Measurements from ENCODE around the gene EHD4. TPM values are rescaled to one million over a fixed set of nuclear protein-coding genes. Genes with fewer than 3 reads are reported as not detected.

EHD4 gene
- total RNA-seq, 1 experiment from 2014 or later = 20.2 TPM

DNA sequence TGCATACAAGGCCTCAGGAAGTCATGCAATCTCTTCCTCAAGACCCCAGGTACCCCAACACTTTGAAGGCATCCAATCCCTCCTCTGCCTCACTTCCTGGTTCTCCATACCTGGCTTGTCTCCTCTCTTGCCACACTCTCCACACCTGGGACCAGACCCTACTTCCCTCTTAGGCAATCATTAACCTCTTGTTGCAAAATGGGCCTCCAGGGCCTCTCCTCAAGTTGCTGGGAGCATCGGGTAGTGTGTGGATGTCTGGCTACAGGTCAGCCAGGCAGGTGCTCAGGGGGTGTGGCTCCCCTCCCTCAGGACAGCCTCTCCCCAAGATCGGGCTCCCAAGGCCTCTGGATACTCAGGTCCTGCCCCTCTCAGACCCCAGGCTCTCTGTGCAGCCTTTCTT is 39.9 kb upstream of the EHD4 start:
- intact Hi-C loops (cut with micrococcal nuclease; ENCODE audit: unreplicated experiment) = no loop called here
- no peaks in the 10 kb centered on the region for H3K36me3 Mint-ChIP-seq (ENCODE audit: insufficient read depth, unreplicated experiment)
- H3K9me3 Mint-ChIP-seq (ENCODE audit: low read depth, unreplicated experiment) = no peaks in the 10 kb centered on the region
- H3K4me3 Mint-ChIP-seq (ENCODE audit: low read depth, unreplicated experiment) = peak overlapping the region; percentile 21
- no TSS peak for BruUV-seq (replicated peaks)
- H3K27ac Mint-ChIP-seq (ENCODE audit: unreplicated experiment) = peak overlapping the region; percentile 14
- H3K27me3 Mint-ChIP-seq (ENCODE audit: unreplicated experiment) = peaks cover 25% of the 10 kb centered on the region
- CTCF ChIA-PET = no interaction called here
- peak; percentile 65 for DNase-seq
- H3K4me1 Mint-ChIP-seq (ENCODE audit: low read depth, unreplicated experiment) = peaks cover 9% of the 10 kb centered on the region
- no peak for TF ChIP-seq CTCF (IDR thresholded peaks at IDR 0.05; ENCODE audit: unreplicated experiment)

DNA sequence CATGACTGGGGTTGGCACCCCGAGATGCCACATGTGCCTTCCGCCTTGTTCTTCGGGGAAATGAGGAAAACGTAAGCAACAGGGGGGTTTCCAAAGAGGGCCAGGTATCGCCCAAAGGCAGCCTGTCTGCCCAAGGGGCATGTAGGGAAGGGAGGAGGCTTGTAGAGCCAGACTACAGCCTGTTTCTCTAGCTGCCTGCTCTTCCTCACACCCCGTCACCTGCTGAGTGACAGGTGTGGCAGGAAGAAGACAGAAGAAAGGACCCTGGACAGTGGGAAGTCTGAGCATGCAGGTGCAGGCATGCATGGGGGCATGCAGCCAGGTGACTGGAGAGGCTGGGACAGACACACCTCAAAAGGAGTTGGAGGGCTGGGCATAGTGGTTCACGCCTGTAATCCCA is 38.7 kb upstream of the EHD4 start:
- TF ChIP-seq CTCF (IDR thresholded peaks at IDR 0.05; ENCODE audit: unreplicated experiment) = no peak
- no peak for DNase-seq
- Mint-ChIP-seq H3K27ac (ENCODE audit: unreplicated experiment) (no peak overlapping the region), H3K4me1 (ENCODE audit: low read depth, unreplicated experiment) (peaks cover 9% of the 10 kb centered on the region), H3K36me3 (ENCODE audit: insufficient read depth, unreplicated experiment) (no peaks in the 10 kb centered on the region), H3K27me3 (ENCODE audit: unreplicated experiment) (peaks cover 27% of the 10 kb centered on the region), H3K9me3 (ENCODE audit: low read depth, unreplicated experiment) (no peaks in the 10 kb centered on the region), H3K4me3 (ENCODE audit: low read depth, unreplicated experiment) (no peak overlapping the region)
- CTCF ChIA-PET = no interaction called here
- BruUV-seq (replicated peaks) = no TSS peak
- intact Hi-C loops (cut with micrococcal nuclease; ENCODE audit: unreplicated experiment) = no loop called here

- no peak for DNase-seq
- no TSS peak for BruUV-seq (replicated peaks)
- no peak for TF ChIP-seq CTCF (IDR thresholded peaks at IDR 0.05; ENCODE audit: unreplicated experiment)
- H3K27me3 Mint-ChIP-seq (ENCODE audit: unreplicated experiment) = peaks cover 22% of the 10 kb centered on the region
- no peaks in the 10 kb centered on the region for H3K36me3 Mint-ChIP-seq (ENCODE audit: insufficient read depth, unreplicated experiment)
- H3K9me3 Mint-ChIP-seq (ENCODE audit: low read depth, unreplicated experiment) = no peaks in the 10 kb centered on the region
- intact Hi-C loops (cut with micrococcal nuclease; ENCODE audit: unreplicated experiment) = no loop called here
- no peak overlapping the region for H3K4me3 Mint-ChIP-seq (ENCODE audit: low read depth, unreplicated experiment)
- H3K27ac Mint-ChIP-seq (ENCODE audit: unreplicated experiment) = no peak overlapping the region
- H3K4me1 Mint-ChIP-seq (ENCODE audit: low read depth, unreplicated experiment) = peaks cover 9% of the 10 kb centered on the region
- CTCF ChIA-PET = no interaction called here
Observed at GRCh38 chr15:42010434-42010833, 38.1 kb upstream of the EHD4 start.

- CTCF ChIA-PET = no interaction called here
- Mint-ChIP-seq H3K4me1 (ENCODE audit: low read depth, unreplicated experiment) (peaks cover 9% of the 10 kb centered on the region), H3K4me3 (ENCODE audit: low read depth, unreplicated experiment) (no peak overlapping the region), H3K27ac (ENCODE audit: unreplicated experiment) (no peak overlapping the region), H3K36me3 (ENCODE audit: insufficient read depth, unreplicated experiment) (no peaks in the 10 kb centered on the region), H3K27me3 (ENCODE audit: unreplicated experiment) (peaks cover 15% of the 10 kb centered on the region), H3K9me3 (ENCODE audit: low read depth, unreplicated experiment) (no peaks in the 10 kb centered on the region)
- no peak for DNase-seq
- no peak for TF ChIP-seq CTCF (IDR thresholded peaks at IDR 0.05; ENCODE audit: unreplicated experiment)
- BruUV-seq (replicated peaks) = no TSS peak
- intact Hi-C loops (cut with micrococcal nuclease; ENCODE audit: unreplicated experiment) = no loop called here
Observed at GRCh38 chr15:42009474-42009873, 37.1 kb upstream of the EHD4 start.

DNA sequence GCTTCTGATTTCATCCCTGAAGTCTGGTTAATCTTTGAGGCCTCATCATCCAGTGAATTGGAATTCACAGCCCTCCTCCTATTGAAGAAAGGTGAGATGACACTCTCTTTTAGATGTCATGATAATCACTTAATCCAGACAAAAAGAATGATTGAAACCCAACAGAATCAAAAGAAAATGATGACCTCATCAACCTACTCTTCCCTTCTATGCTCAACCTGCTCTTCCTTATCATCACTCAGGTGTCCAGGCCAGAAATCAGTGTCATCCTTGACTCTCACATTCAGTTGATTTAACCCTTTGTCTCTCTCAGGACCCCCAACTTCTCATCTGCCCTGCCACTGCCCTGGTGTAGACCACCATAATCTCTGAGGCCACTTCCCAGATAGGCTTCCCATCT is 36.7 kb upstream of the EHD4 start:
- no peak overlapping the region for H3K27ac Mint-ChIP-seq (ENCODE audit: unreplicated experiment)
- TF ChIP-seq CTCF (IDR thresholded peaks at IDR 0.05; ENCODE audit: unreplicated experiment) = no peak
- peaks cover 9% of the 10 kb centered on the region for H3K4me1 Mint-ChIP-seq (ENCODE audit: low read depth, unreplicated experiment)
- intact Hi-C loops (cut with micrococcal nuclease; ENCODE audit: unreplicated experiment) = no loop called here
- peaks cover 20% of the 10 kb centered on the region for H3K27me3 Mint-ChIP-seq (ENCODE audit: unreplicated experiment)
- CTCF ChIA-PET = no interaction called here
- no peak for DNase-seq
- no TSS peak for BruUV-seq (replicated peaks)
- no peaks in the 10 kb centered on the region for H3K9me3 Mint-ChIP-seq (ENCODE audit: low read depth, unreplicated experiment)
- H3K36me3 Mint-ChIP-seq (ENCODE audit: insufficient read depth, unreplicated experiment) = no peaks in the 10 kb centered on the region
- no peak overlapping the region for H3K4me3 Mint-ChIP-seq (ENCODE audit: low read depth, unreplicated experiment)

Data from Calu3 (cell line).